HG02938 (cell line): ENCODE data around the gene JAZF1.

Source experiments
- ATAC-seq: cut with Tn5 transposase; IDR thresholded peaks from one replicate; pipeline ENCODE4 v1.9.1; 2021; ENCODE audit warnings: mild to moderate bottlenecking, moderate library complexity; ENCODE audit not compliant: unreplicated experiment

Gene JAZF1

DNA sequence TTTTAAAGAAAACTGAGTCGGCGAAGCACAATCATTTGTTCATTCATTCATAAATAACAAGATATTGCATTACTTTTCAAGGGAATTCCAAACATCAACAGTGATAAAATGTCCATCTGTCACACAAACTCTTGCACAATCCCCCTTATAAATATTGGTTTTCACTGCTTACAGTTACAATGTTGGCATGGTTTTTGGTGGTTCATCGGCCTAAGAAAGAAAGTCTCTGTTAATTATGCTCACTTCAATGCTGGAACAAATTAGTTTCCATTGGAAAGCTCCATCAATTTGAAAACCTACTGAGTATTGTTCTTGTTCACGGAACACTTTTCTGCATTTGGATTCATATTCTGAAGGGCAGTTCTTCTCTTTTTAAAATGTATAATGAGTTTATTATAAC is 188.5 kb downstream of the JAZF1 start:
- no peak for ATAC-seq

DNA sequence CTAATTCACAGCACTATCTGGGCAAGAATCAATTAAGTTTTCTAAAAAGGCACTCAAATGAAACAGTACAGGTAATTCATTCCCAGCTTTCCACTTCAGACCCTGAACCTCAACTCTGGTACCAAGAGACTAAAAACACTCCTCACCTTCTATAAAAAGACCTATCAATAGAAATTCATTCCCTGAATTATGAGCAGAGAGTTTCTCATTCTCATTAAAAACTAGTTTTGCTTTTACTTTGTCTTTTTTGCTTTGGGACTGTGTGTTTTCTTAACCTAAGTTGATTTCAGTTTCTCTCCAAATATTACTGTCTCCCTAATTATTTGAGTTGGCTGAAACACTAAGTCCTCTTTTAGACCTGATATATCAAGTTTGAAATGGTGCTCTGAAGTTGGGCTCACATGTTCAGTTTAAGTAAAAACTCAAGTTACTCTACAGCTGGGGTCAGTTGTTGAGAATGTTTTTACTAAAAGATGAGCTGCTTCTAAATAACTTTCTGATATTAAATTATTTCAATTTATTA is 189.5 kb downstream of the JAZF1 start:
- no peak for ATAC-seq

DNA sequence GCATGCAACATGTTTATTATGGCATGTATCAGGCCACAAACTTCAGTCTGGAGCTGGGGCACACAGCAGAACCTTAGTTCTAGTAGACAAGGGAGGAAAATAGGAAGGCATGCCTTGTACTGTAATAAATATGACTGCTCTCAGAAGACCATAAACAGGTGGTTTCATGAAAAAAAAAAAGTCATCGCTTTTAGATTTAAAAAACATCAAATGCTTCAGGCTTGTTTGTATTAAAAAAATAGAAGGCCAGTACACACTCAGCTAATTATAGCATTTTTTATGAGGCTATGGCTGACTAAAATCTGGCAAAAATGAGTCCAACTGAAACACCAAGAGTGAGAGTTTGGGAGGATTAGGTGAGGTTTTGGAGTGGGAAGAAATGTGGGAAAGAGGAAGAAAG is 204.1 kb downstream of the JAZF1 start:
- ATAC-seq, result no peak

DNA sequence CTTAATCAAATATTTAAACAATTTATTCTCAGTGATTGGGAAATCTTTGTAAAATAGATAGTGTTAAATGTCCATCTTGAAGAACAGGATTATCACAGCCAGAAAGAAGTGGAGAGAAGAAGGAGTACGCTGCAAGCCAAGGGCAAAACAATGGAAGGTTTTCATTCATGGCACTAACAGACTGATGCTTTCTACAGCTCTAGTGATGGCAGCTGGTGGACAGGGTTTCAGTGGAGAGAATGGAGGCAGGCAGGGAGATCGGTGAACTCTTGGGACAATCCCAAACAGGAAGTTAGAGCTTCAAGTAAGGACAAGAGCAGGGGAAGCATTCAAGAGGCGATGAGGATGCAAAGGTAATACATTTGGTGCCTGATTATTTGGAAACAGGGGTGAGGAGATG is 207.0 kb downstream of the JAZF1 start:
- no peak for ATAC-seq

DNA sequence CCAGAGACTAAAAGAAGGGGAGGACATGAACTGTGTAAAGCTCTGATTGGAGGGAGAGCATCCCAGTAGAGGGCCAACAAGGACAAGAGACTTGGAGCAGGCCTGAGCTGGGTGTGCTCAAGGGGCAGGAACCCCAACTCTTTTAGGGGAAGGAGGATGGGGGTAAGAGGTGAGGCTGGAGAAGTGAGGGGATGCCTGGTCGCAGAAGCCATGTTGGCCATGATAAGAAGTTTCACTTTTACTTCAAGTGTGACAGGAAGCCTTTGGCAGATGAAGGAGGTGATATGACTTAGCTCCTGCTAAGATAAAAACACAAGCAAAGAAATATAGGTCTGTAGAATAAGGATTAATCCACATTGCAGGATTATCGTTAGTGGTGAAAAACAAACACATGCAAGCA is 208.3 kb downstream of the JAZF1 start:
- ATAC-seq, result no peak

DNA sequence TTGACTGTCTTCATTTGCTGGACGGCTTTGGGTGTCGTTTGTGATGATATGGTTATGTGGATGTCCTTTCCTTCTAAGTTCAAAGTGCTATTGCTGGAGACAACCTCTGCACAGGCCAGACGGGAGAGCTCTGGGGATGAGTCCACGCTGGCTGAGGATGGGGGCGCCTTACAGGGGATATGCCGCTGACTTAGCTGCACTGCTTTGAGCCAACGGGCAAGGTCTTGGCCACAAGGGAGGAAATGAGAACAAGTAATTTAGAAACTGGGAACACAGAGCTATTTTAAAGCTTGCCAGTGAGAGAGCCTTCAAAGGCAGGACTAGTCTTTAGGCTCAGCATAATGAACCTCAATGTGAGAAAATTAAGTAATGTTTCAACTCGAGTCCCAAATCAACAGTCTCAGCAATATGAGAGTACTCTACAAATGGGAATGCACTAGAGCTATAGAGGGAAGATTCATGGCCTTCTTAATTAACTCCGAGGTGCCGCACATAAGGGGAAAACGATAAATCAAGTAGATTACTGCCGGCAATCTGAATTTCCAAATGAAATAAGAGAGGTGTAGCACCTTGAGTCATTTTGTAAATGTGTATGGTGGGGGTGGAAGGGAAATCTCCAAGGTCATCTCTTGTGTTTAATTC is 209.3 kb downstream of the JAZF1 start:
- no peak for ATAC-seq

DNA sequence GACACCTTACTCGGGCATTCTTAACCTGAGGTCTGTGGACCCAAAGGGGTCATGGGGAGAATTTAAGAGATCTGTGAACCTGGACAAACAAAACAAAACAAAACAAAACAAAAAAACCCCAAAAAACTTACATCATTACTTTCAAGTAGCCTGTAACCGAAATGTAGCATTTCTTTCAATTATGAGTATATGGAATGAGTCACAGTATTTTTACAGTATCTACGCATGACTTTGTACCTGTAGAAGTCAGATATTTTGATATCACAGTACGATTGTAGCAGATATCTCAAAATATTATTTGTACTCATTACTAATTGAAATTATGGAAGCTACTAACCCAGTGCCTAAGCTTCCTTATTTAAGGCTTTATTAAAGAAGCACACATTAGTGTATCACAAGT is 210.2 kb downstream of the JAZF1 start:
- ATAC-seq, result no peak

DNA sequence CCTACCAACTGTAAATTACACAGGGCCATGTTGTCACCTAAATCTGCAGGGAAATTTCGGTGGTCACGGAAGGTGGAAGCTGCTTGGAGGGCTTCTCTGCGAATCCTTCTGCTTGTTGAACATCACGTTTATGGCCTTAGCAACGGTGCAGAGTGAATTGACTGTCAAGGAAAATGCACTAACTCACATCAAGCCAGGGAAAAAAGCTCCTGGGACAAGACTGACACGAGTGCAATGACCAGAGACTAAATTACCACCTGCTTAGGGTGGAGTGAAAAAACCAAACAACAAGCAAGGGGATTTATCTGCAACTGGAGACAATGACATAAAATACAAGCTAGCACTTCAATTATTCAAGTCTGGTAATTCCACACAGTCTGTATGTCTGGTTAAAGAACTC is 211.2 kb downstream of the JAZF1 start:
- ATAC-seq, result no peak

DNA sequence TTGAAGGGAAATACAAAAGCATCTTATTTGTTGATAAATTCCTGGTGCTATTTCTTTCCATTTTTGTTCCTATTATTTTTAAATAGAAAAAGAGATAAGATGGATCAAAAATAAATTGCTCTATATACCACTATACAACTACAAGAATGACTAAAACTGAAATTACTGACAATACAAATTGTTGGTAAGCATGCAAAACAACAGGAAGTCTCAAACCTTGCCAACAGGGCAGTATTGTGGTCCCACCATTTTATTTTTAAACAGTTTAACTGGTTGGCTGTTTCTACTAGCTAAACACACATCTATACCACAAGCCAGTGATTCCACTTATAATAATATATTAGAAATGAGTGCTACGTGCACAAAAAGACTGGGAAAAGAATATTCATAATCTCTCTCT is 213.0 kb downstream of the JAZF1 start:
- ATAC-seq, result no peak

DNA sequence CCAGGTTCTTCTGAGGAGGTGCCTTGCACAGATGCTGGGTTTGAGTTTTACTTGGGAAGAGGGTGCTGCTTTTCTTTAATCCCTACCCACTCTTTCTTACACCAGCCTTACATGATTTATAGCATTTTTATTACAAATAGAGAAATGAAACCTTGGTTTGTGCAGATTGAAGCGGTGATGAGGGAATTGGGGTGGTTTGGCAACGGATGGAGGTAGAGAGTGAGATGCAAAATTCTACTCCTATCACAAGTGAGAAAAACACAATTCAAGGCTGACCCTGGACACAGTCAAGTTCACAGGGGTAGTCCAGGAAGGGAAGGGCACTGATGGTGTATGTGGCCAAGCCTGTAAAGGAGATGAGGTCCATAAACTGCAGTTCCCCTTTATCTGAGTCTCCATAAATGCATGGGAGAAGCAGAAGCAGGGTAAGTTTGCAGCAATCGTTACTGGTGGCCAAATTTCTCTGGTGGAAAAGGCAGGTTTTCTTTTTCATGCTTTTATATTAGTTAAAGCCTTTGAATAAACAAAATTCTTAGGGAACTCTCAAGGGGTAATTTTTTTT is 214.3 kb downstream of the JAZF1 start:
- ATAC-seq, result no peak

DNA sequence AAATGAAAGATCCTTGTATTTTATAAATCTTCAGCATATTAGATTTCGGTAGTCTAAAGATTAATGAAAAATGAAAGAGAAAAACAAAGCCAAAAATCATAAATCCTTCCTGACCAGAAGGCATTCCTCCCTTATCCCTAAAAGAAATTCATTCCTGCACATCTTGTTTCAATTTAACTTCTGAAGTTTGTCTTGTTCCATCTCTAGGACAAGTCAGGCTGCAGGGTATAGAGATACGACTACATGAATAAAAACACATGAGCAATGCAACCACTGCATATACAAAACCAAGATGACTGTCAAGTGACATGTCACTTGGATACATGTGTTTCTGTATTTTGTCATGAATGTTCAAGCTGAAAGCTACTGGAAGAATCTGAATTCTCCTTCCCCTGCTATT is 214.9 kb downstream of the JAZF1 start:
- no peak for ATAC-seq

DNA sequence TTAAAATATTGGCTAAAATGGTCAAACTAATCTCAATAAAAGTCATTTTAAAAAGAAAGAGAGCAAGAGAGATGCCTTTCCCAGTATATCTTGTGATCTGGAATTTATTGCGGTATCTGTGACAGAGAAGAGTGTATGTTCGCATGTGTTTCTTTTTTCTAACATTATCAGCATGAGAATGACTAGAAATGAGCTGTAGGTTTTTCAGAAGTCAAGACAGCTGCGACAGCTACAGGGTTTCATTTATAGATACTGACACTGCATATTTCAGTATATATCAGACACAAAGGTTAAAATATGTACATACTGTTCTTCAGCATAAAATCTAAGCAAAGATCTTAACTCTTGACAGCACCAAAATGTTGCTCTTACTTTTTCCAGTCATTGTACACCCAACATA is 215.8 kb downstream of the JAZF1 start:
- ATAC-seq, result no peak

DNA sequence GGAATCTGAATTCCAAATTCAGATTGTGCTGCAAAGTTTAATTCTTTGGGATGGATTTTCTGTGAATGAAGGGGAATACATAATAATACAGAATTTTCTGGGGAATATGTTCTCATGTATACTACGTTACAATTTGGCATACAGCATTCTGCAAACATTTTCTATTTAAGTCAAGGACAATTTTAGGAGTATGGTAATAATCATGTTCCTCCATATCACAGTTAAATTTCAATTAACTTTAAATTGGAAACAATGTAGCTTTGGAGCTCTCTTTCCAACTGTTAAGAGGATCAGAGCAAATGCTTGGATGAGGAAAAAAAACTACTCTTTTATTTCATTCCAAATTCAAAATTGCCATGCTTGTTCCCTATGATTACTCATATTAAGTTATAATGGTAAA is 217.5 kb downstream of the JAZF1 start:
- no peak for ATAC-seq

DNA sequence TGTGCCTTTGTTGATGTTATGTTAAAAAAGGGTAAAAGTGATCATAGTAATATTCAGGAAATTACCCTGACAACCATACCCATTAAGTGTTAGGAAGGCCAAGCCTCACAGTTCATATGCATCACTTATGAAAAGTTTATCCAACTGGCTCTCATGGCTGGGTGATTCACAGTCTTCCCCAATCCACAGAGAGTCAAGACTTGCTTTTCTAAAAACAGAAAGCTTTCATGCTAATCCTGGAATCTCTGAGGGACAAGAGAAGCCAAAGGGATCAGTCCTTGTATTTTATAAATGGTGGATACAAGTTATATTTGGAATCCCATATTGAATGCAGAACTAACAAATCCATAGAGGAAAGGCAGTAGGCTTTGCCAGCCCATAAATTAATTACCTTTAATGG is 218.3 kb downstream of the JAZF1 start:
- ATAC-seq, result no peak

DNA sequence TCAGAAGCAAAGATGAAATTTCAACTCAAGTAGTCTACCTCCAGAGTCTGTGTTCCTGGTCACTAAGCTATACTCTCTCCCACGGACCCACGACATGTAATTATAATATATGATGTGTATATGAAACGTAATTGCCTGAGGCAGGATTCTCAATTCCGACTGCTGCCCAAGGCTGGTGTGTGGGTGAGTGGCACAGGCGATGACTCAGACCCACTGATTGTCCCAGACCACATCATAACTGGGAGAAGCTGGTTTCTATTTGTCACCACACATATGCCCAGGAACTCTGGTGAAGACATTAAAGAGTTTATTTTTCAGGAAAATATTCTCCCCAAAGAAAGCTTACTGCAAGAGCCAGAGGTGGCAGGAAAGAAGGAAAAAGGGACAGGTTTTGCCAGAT is 219.3 kb downstream of the JAZF1 start:
- ATAC-seq, result no peak

DNA sequence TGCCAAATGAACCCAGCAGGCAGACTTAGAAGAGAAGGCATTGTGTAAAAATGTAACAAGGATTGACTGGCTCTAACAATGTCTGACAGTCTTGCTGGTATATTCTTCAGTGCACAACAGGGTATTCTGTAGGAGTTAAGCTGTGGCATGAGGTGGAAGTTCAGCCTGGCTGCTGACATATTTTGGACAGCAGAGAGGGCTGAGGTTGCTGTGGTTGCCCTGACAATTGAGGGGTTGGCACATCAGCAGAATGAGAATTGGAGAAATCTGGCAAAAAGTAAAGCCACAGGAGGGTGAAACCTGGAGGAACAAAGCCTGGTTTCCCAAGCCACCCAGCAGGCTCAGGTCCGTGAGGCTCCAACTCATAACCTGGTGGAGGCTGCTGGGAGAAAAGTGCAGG is 220.2 kb downstream of the JAZF1 start:
- no peak for ATAC-seq

DNA sequence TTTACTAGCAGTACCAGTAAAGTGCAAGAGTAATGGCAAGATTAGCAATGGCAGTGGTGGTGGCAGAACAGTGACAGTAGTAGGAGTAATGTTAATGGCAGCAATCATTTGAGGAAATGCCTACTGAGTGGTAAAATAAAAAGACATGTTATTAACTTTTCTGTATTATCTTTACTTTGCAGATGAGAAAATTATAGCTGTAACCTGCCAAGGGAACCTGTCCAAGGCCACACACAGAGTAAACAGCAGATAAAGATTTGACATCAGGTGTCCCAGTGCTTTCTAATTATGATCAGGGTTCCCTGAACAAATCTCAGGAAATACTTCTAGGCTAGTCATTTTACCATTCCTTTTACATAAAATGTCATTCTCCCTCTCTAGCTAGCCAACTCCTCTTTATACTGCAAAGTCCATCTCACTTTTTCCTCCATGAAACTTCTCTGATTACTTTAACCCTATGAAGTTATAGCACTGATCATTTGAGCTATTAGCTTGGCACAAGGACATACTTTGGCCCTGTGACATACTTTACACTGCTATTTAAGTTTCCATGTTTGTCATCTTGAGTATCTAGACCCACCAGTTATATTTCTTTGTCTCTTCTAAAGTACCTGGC is 221.6 kb downstream of the JAZF1 start:
- no peak for ATAC-seq

DNA sequence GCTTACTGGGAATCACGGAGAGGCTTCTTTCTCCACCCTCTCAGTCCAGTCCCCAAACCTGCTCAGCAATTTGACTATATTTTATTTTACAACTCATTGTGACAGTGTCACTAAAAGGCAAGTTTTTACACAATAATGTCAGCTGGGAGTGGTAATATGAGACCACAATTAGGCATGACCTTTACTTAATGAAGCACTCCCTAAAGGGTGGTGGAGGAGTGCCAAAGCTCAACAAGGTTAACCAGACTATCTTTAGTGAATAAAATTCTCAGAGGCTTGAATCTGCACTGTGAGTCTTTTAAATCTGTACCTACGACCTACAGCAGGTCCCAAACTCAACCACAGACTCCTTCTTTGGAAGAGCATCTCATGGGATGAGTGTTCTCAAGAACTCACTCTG is 225.0 kb downstream of the JAZF1 start:
- ATAC-seq, result no peak

DNA sequence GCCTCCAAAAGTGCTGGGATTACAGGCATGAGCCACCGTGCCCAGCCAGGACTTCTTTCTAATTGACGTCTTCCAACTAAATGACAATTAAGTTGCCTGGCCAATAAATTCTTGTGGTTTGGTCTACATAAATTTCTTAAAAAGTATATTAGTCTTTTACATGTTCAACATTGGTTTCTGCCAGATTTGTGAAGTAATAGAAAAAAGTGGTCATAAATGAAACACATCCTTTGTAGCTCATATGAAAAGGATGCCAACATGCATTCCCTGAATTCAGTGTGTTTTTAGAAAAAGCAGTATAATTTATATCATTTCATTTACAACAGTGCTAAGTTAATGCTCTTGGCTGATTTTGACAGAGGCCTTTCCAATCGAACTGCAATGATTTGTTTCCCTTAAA is 225.6 kb downstream of the JAZF1 start:
- ATAC-seq, result no peak

DNA sequence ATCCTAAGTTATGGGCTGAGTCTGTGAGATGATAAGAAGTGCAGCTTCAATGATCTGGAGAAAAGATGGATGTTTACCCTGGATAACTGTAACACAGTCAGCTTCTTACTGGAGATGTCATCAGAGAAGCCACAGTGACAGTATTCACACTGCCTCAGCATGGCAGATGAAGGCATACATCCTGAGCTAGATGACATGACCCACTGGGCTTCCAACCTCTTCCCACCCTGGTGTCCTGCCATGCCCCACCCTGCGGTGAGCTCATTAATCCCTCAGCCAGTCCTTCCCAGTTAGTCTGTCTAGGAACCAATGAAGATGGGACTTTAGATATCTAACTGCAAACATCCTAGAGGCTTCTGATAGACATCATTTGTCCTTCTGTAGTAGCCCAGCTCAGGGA is 226.8 kb downstream of the JAZF1 start:
- no peak for ATAC-seq

DNA sequence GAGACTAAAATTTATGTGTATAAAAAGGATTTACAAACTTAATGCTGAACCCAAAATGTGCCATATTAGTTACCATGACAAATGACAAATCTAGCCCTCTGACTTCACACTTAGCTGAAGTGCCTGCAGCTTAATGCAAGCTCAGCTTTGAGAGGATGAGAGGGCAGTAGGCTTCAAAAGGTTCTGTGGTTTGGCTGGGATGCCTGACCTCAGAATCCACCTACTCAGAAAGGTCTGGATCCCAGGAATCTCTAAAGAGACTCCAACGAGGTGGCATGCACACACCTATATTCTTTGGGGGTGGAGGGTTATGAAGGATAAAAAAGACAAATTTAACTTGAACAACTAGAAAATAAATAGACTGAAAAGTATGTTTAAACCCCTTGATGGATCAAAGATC is 227.2 kb downstream of the JAZF1 start:
- no peak for ATAC-seq

DNA sequence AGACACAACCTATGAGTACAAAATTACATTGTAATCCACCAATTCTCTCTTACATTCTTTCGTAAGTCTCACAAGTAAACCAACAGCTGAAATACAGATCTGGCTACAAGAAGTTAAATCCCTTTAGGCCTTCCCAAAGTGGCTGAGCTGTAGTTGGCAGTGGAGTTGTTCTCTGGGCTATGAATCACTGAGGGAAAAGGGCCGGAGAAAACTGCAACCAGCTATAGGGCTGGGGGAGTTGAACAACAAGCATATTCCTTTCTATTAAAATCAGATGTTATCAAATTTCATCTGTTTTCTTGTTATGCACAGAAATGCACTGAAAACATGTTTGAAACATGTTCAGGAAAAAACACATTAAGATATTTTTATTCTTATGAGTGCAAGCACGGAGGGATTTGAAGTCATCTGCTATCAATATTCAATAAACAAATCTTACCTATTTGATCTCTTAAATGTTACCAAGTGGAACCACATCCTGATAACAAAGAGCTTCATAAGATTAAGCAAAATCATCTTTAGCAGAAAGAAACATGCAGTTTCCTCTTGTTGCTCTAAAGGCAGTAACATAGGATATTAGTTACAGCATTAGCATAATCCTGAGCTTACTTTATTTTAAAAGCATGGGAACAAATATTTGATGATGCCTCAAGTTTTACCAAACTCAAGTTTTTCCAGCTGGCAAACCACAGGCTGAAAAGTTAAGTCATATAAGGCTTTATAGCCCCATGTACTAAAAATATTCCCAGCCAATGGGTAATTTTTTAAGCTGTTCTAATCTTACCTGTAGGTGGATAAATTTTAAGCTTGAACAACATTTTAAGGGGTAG is 227.9 kb downstream of the JAZF1 start:
- ATAC-seq, result no peak
